Hindlimb muscle (tissue), 1 donor: Measurements from ENCODE around the gene NASP. TPM values are rescaled to one million over a fixed set of nuclear protein-coding genes. Genes with fewer than 3 reads are reported as not detected.

Source experiments
- DNase-seq: peaks from one replicate; pipeline ENCODE4 v3.0.0-alpha.2; 2013
- polyA plus RNA-seq: library from polyadenylated mRNA; unstranded; fragments of 120-200 nt; gene quantifications from one replicate; pipeline ENCODE4 v1.2.1, GENCODE V29; 2013; ENCODE audit not compliant: insufficient read length

Gene NASP
- polyA plus RNA-seq, 1 donor = 139 TPM

GRCh38 chr1:45620588-45621500 lies 37.0 kb downstream of the NASP start:
- no peak for DNase-seq

- DNase-seq = no peak
Observed at GRCh38 chr1:45621501-45621836, 37.6 kb downstream of the NASP start.

- DNase-seq = no peak
Observed at GRCh38 chr1:45621895-45622523, 38.2 kb downstream of the NASP start.

GRCh38 chr1:45622524-45623394 lies 38.9 kb downstream of the NASP start:
- peak; percentile 32 for DNase-seq

GRCh38 chr1:45623972-45624371 lies 40.1 kb downstream of the NASP start, which contains the start of gene CCDC17:
Gene CCDC17 (minus strand): TSS chr1:45624054. CDS start chr1:45623909, 145 bp downstream.
- DNase-seq = no peak

- no peak for DNase-seq
Observed at GRCh38 chr1:45629035-45629434, 45.2 kb downstream of the NASP start.

- DNase-seq = no peak
Observed at GRCh38 chr1:45630429-45630828, 46.6 kb downstream of the NASP start.

GRCh38 chr1:45635211-45635610 lies 51.4 kb downstream of the NASP start:
- DNase-seq = no peak

GRCh38 chr1:45640293-45640692 lies 56.5 kb downstream of the NASP start:
- no peak for DNase-seq

GRCh38 chr1:45643321-45643720 lies 59.5 kb downstream of the NASP start:
- no peak for DNase-seq

GRCh38 chr1:45643978-45644377 lies 60.1 kb downstream of the NASP start:
- DNase-seq = no peak

GRCh38 chr1:45644661-45645060 lies 60.8 kb downstream of the NASP start:
- no peak for DNase-seq

- no peak for DNase-seq
Observed at GRCh38 chr1:45647248-45648021, 63.6 kb downstream of the NASP start.

- no peak for DNase-seq
Observed at GRCh38 chr1:45654540-45655280, 70.9 kb downstream of the NASP start.

GRCh38 chr1:45656573-45657226 lies 72.9 kb downstream of the NASP start:
- no peak for DNase-seq

- no peak for DNase-seq
Observed at GRCh38 chr1:45658171-45658570, 74.3 kb downstream of the NASP start.

- DNase-seq = no peak
Observed at GRCh38 chr1:45659222-45659621, 75.4 kb downstream of the NASP start.

GRCh38 chr1:45660336-45660735 lies 76.5 kb downstream of the NASP start:
- no peak for DNase-seq

- no peak for DNase-seq
Observed at GRCh38 chr1:45666836-45667235, 83.0 kb downstream of the NASP start.

GRCh38 chr1:45667321-45668111 lies 83.7 kb downstream of the NASP start:
- DNase-seq = no peak
